Fibroblast of lung (primary cell): Measurements from ENCODE around the gene CFAP410.

Experiments used
- CTCF ChIP-seq, 2 donors: IDR thresholded peaks in 1 of 2; conservative IDR thresholded peaks in 1 of 2; 1 replicate in 1 of 2; 2 replicates in 1 of 2; pipeline ENCODE4 v1.5.1; 2011 to 2012; ENCODE audit warnings: low read length in 2 of 2, control low read depth in 1 of 2, inconsistent platforms in 1 of 2, low read depth in 1 of 2, mild to moderate bottlenecking in 1 of 2
- EZH2 ChIP-seq: IDR thresholded peaks from 2 replicates; pipeline ENCODE4 v1.5.1; 2012; ENCODE audit warnings: low read length, control low read depth, mild to moderate bottlenecking; ENCODE audit errors: missing control alignments

DNA sequence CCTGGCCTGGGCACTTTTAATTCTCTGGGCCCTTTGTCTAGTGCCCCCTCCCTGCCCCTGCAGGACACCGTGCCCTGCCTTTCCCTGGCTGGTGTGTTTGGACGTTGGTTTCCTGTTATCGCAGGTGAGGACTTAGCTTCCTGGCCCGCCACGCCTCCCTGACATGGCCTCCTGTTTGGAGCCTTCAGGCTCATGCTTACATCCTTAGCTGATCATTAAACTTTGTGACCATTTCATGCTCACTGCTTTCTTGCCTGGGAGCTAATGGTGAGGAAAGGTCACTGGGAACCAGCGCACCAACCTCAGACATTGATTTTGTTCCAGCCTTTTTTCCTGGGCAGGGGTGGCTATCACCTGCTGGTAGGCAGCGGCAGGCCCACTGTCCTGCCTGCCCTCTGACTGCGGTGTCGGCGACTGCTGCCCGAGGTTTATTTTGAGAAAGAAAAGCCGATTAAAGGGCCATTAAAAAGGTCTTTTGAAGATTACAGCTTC, 35.7 kb downstream of the CFAP410 start:
- TF ChIP-seq CTCF (conservative IDR thresholded peaks at IDR 0.05 in 1 of 2, IDR thresholded peaks at IDR 0.05 in 1 of 2; ENCODE audit: low read depth in 1 of 2, low read length in 2 of 2) (no peak), EZH2 (no peak)
